NCI-H524 (cell line): Measurements from ENCODE around the gene ERP44.
"Not testable (repeated sequence)": the region's sequence is repeated elsewhere in the genome, so short reads cannot be mapped to it uniquely, and the experiment has no call there.

Experiments
- DNase-seq, 2 experiments: peaks; one replicate each; lab custom pipeline; 2025; lab: John Stamatoyannopoulos, UW

ERP44 gene

GRCh38 chr9:100067990-100068389 is 30.8 kb downstream of the ERP44 start:
- not testable (repeated sequence) for DNase-seq

GRCh38 chr9:100066539-100066938 is 32.3 kb downstream of the ERP44 start:
- DNase-seq: peak in 1 of 2 experiments; percentile 66

- no peak for DNase-seq
Measured at GRCh38 chr9:100064872-100065581, 33.8 kb downstream of the ERP44 start.

- DNase-seq: no peak
Measured at GRCh38 chr9:100063185-100063584, 35.6 kb downstream of the ERP44 start.

- not testable (repeated sequence) for DNase-seq
Measured at GRCh38 chr9:100062683-100063082, 36.1 kb downstream of the ERP44 start.

- DNase-seq: no peak
Measured at GRCh38 chr9:100058699-100059579, 39.9 kb downstream of the ERP44 start.

- no peak for DNase-seq
Measured at GRCh38 chr9:100057624-100058023, 41.2 kb downstream of the ERP44 start.

GRCh38 chr9:100056561-100056960 is 42.2 kb downstream of the ERP44 start:
- DNase-seq: no peak

GRCh38 chr9:100052375-100052774 is 46.4 kb downstream of the ERP44 start:
- no peak for DNase-seq

- DNase-seq: no peak
Measured at GRCh38 chr9:100049551-100049950, 49.2 kb downstream of the ERP44 start.

- DNase-seq: no peak
Measured at GRCh38 chr9:100038472-100038871, 60.3 kb downstream of the ERP44 start.

- DNase-seq: no peak
Measured at GRCh38 chr9:100033877-100034551, 64.8 kb downstream of the ERP44 start.

- DNase-seq: peak in 1 of 2 experiments; percentile 39
Measured at GRCh38 chr9:100030548-100030947, 68.3 kb downstream of the ERP44 start.

- no peak for DNase-seq
Measured at GRCh38 chr9:100029251-100029650, 69.5 kb downstream of the ERP44 start.

GRCh38 chr9:100028201-100028784 is 70.5 kb downstream of the ERP44 start:
- peak; percentile 65 to 83 for DNase-seq

GRCh38 chr9:100027543-100027942 is 71.3 kb downstream of the ERP44 start:
- no peak for DNase-seq

GRCh38 chr9:100021931-100022330 is 76.9 kb downstream of the ERP44 start:
- no peak for DNase-seq

- no peak for DNase-seq
Measured at GRCh38 chr9:100020121-100020795, 78.5 kb downstream of the ERP44 start.

GRCh38 chr9:100019541-100019940 is 79.3 kb downstream of the ERP44 start:
- no peak for DNase-seq

GRCh38 chr9:100014846-100015245 is 84.0 kb downstream of the ERP44 start:
- peak in 1 of 2 experiments; percentile 6 for DNase-seq

GRCh38 chr9:100013573-100013972 is 85.2 kb downstream of the ERP44 start:
- no peak for DNase-seq

GRCh38 chr9:100012279-100012678 is 86.5 kb downstream of the ERP44 start:
- DNase-seq: peak in 1 of 2 experiments; percentile 6
